NT2/D1 (cell line): ENCODE results near the gene ARL4D.

Experiments used
- SUZ12 ChIP-seq: IDR thresholded peaks from 2 replicates; pipeline ENCODE4 v1.6.1; 2011; ENCODE audit not compliant: insufficient read length, insufficient read depth; ENCODE audit errors: extremely low read depth
- ZNF274 ChIP-seq: IDR thresholded peaks from 2 replicates; pipeline ENCODE4 v1.6.1; 2011; ENCODE audit warnings: mild to moderate bottlenecking, low read depth, low read length

GRCh38 chr17:43438626-43439025, 39.8 kb downstream of the ARL4D start:
- TF ChIP-seq SUZ12 (no peak), ZNF274 (no peak)
